AG04450 (cell line): ENCODE data around the gene ATXN1. TPM values are rescaled to one million over a fixed set of nuclear protein-coding genes. Genes with fewer than 3 reads are reported as not detected.

Experiments used
- CTCF ChIA-PET: fragments of 300-600, 350-600 bp; formaldehyde crosslinking; extraction: SDS; loops from one replicate; lab custom pipeline; 2022; ENCODE audit warnings: antibody characterized with exemption, inconsistent platforms; lab: Charles Lee
- POLR2A ChIA-PET: fragments of 350-600 bp; formaldehyde crosslinking; extraction: SDS; loops from one replicate; lab custom pipeline; 2021; ENCODE audit warnings: antibody characterized with exemption, inconsistent platforms; lab: Yijun Ruan, JAX
- DNase-seq: peaks from one replicate; pipeline ENCODE4 v3.0.0-alpha.2; 2011; ENCODE audit warnings: low read depth, low spot score
- H3K27ac ChIP-seq: one replicate; pipeline ENCODE4 v1.5.1; 2012; ENCODE audit warnings: low read depth, low read length, control low read depth
- H3K27me3 ChIP-seq: one replicate; pipeline ENCODE4 v1.6.0; 2012; ENCODE audit warnings: low read length; ENCODE audit not compliant: control insufficient read depth, insufficient read depth
- H3K4me3 ChIP-seq: 2 replicates; pipeline ENCODE4 v1.5.1; 2011; ENCODE audit warnings: mild to moderate bottlenecking, low read depth, low read length, control low read depth
- H3K9me3 ChIP-seq: 2 replicates; pipeline ENCODE4 v1.5.1; 2012; ENCODE audit warnings: low read length; ENCODE audit not compliant: control insufficient read depth, insufficient read depth
- polyA plus RNA-seq: library from polyadenylated mRNA; depleted of rRNA; stranded (reverse); fragments of >200 nt; gene quantifications from 2 replicates; pipeline ENCODE4 v1.2.3, GENCODE V29; 2011
- TF ChIP-seq, protein P1 (sequence below): IDR thresholded peaks from 2 replicates; pipeline ENCODE4 v1.5.1; 2011; ENCODE audit warnings: low read depth, low read length, control low read depth, inconsistent platforms

The ATXN1 gene
- polyA plus RNA-seq, 1 experiment, result 12.6 TPM

- peak overlapping the region; percentile 90 for H3K27ac ChIP-seq
- H3K4me3 ChIP-seq, result peak overlapping the region; percentile 88
- CTCF ChIA-PET, result interaction anchor here (0.7 to 1.5 kb wide), 6 partner anchors 17 to 421 kb away, joined by 3 to 12 read pairs (median 6); no protein-coding TSS in a partner anchor
- TF ChIP-seq, protein P1, sequence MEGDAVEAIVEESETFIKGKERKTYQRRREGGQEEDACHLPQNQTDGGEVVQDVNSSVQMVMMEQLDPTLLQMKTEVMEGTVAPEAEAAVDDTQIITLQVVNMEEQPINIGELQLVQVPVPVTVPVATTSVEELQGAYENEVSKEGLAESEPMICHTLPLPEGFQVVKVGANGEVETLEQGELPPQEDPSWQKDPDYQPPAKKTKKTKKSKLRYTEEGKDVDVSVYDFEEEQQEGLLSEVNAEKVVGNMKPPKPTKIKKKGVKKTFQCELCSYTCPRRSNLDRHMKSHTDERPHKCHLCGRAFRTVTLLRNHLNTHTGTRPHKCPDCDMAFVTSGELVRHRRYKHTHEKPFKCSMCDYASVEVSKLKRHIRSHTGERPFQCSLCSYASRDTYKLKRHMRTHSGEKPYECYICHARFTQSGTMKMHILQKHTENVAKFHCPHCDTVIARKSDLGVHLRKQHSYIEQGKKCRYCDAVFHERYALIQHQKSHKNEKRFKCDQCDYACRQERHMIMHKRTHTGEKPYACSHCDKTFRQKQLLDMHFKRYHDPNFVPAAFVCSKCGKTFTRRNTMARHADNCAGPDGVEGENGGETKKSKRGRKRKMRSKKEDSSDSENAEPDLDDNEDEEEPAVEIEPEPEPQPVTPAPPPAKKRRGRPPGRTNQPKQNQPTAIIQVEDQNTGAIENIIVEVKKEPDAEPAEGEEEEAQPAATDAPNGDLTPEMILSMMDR, result peak; percentile 20; the same call in 1 of the 2 replicates
- peak; percentile 67 for DNase-seq
- POLR2A ChIA-PET, result interaction anchor here (0.8 to 1.0 kb wide), 2 partner anchors 12 to 425 kb away, joined by 5 to 12 read pairs; no protein-coding TSS in a partner anchor
- H3K9me3 ChIP-seq, result no peaks in the 10 kb centered on the region
- no peaks in the 10 kb centered on the region for H3K27me3 ChIP-seq
These were observed 1.4 kb downstream of the ATXN1 start for GRCh38 chr6:16759646-16760515.

DNA sequence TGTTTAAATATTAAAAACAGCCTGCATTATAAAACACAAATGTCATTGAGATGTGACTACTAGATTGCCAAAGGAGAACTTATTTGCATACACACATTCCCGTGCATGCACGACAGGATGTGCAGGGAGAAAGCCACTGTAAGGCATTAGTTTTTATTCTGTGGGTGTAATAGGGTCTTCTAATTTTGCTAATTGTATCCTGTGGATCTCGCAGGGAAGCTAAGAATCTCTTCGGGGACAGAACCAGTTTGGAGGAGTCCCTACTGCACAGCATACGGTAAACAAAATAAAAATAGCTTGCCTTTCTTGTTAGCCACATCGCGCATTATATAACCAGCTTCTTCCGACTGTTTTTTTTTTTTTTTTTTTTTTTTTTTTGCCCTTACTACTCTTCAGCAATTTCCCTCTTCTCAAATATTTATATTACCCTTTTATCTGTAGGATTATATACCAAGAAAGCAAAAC, 2.0 kb downstream of the ATXN1 start:
- ChIA-PET CTCF (interaction anchor here (0.6 to 1.5 kb wide), 9 partner anchors 12 to 420 kb away, joined by 3 to 12 read pairs (median 4); no protein-coding TSS in a partner anchor), POLR2A (interaction anchor here (0.7 to 1.0 kb wide), 4 partner anchors 11 to 424 kb away, joined by 3 to 12 read pairs (median 8); no protein-coding TSS in a partner anchor)
- DNase-seq, result no peak
- Histone ChIP-seq H3K4me3 (peak overlapping the region; percentile 88), H3K27ac (peak overlapping the region; percentile 90), H3K27me3 (no peaks in the 10 kb centered on the region), H3K9me3 (no peaks in the 10 kb centered on the region)
- TF ChIP-seq, protein P1, result no peak

DNA sequence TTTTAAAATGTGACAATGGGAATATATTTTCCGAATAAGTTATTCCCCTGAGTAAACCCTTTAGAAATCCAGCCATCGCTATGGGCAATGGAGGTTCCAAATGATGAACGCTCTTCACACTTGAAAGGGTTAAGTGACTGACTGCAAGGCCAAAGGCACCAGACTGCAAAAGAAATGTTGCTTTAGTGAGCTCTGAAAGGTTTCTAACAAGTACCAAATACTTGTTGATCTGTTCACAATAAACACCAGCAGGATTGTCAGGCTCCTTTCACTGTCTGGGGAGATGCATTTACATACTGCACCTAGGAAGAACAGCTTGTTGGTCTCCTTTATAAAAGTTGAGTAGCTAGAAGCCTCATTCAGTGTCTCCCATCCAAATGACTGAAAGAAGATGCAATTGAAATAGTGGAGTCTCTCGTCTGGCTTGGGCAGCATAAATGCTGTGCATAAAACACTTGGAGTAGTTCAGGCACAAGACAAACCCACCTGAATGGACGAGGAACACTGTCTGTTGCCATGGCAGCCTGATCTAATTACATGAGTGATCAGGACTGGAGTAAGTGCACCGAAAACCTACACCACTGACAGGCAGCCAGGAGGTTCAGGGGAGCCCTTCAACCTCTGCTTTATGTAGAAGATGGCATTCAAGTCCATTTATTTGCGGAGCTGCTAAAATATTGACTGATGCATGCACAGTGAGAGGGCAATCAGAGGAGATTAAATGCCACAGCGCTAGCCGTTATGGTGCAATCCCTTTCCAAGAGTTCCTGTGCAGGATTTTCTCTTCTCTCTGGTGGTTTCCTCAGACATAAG, 2.9 kb downstream of the ATXN1 start:
- no peaks in the 10 kb centered on the region for H3K27me3 ChIP-seq
- no peak overlapping the region for H3K27ac ChIP-seq
- TF ChIP-seq, protein P1, result no peak
- no peaks in the 10 kb centered on the region for H3K9me3 ChIP-seq
- no peak for DNase-seq
- ChIA-PET POLR2A (interaction anchor here (0.7 to 1.0 kb wide), 2 partner anchors 11 to 40 kb away, joined by 3 to 12 read pairs; no protein-coding TSS in a partner anchor), CTCF (interaction anchor here (0.7 to 1.9 kb wide), 11 partner anchors 11 to 419 kb away, joined by 3 to 12 read pairs (median 4); no protein-coding TSS in a partner anchor)
- H3K4me3 ChIP-seq, result peak overlapping the region; percentile 3; the same call in 1 of the 2 replicates

DNA sequence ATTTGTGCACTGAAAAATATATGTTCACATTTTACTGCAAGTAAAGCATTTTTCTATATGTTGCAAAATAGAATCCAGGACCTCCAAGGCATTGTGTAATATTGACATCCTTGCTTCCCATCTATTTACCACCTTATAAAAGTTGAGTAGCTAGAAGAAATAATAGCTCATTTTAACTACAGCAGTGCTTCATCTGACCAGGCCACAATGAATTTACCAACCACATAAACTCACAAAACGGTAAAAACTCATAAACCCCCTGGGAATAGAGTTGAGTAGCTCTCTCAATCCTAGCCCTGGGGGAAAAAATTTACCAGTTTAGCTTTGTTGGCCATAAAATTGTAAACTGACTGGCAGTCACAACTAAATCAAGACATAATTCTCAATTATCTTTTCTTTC, 3.9 kb downstream of the ATXN1 start:
- ChIA-PET POLR2A (no interaction called here), CTCF (interaction anchor here (0.5 to 1.9 kb wide), 6 partner anchors 10 to 1064 kb away, joined by 3 to 7 read pairs (median 4); no protein-coding TSS in a partner anchor)
- Histone ChIP-seq H3K27ac (no peak overlapping the region), H3K27me3 (no peaks in the 10 kb centered on the region), H3K9me3 (no peaks in the 10 kb centered on the region), H3K4me3 (no peak overlapping the region)
- TF ChIP-seq, protein P1, result no peak
- no peak for DNase-seq
